Ishikawa (cell line): Measurements from ENCODE around the gene SORBS2.

Source experiments
- EGR1 ChIP-seq: IDR thresholded peaks from 2 replicates; pipeline ENCODE4 v1.6.1; 2012
- EP300 ChIP-seq: IDR thresholded peaks from 2 replicates; pipeline ENCODE4 v1.6.1; 2012; ENCODE audit warnings: borderline replicate concordance
- FOXM1 ChIP-seq: IDR thresholded peaks from 2 replicates; pipeline ENCODE4 v1.6.1; 2012; ENCODE audit warnings: low read depth, borderline replicate concordance
- NFIC ChIP-seq: IDR thresholded peaks from 2 replicates; pipeline ENCODE4 v1.6.1; 2012
- RAD21 ChIP-seq: IDR thresholded peaks from 2 replicates; pipeline ENCODE4 v1.6.1; 2012; ENCODE audit warnings: low read depth
- TAF1 ChIP-seq: IDR thresholded peaks from 2 replicates; pipeline ENCODE4 v1.6.1; 2012; ENCODE audit warnings: low read depth, mild to moderate bottlenecking
- YY1 ChIP-seq: IDR thresholded peaks from 2 replicates; pipeline ENCODE4 v1.6.1; 2012; ENCODE audit warnings: low read depth
- ZBTB7A ChIP-seq: IDR thresholded peaks from 2 replicates; pipeline ENCODE4 v1.6.1; 2012; ENCODE audit warnings: low read depth
- TF ChIP-seq, protein P1 (sequence below): IDR thresholded peaks from 2 replicates; pipeline ENCODE4 v1.6.1; 2012
- TF ChIP-seq, protein P2 (sequence below): IDR thresholded peaks from 2 replicates; pipeline ENCODE4 v1.6.1; 2012; ENCODE audit warnings: low read depth, mild to moderate bottlenecking

DNA sequence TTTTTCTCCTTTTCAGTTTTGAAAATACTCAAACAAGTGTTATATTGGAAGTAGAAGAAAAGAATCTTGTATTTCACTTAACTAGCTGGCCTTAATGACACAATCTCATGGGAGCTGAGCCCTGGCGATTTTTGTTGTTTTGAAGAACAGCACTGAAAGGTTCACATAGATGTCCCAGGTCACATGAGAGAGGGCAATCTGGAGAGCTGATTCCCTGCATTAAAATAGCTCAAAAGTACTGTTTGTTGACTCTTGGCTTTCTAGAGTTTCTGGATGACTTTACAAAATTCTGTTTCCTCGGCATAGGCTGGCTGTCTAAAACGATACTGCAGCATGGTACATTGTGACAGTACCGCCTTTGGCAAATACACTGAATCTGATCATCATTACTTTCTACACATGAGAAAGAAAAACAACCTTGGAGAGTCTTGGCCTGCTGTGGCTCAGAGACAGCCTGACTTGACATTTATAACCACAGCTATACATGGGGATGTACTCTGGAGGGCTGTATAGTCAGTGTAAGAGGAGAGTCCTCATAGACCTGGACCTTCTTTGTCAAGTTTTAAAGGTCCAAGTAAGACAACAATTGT lies 156.9 kb downstream of the SORBS2 start:
- no peak for TF ChIP-seq ZBTB7A
- no peak for TF ChIP-seq TAF1
- TF ChIP-seq RAD21, result no peak
- no peak for TF ChIP-seq EP300
- TF ChIP-seq, protein P1, sequence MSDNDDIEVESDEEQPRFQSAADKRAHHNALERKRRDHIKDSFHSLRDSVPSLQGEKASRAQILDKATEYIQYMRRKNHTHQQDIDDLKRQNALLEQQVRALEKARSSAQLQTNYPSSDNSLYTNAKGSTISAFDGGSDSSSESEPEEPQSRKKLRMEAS, result no peak
- no peak for TF ChIP-seq NFIC
- no peak for TF ChIP-seq EGR1
- no peak for TF ChIP-seq YY1
- TF ChIP-seq, protein P2, sequence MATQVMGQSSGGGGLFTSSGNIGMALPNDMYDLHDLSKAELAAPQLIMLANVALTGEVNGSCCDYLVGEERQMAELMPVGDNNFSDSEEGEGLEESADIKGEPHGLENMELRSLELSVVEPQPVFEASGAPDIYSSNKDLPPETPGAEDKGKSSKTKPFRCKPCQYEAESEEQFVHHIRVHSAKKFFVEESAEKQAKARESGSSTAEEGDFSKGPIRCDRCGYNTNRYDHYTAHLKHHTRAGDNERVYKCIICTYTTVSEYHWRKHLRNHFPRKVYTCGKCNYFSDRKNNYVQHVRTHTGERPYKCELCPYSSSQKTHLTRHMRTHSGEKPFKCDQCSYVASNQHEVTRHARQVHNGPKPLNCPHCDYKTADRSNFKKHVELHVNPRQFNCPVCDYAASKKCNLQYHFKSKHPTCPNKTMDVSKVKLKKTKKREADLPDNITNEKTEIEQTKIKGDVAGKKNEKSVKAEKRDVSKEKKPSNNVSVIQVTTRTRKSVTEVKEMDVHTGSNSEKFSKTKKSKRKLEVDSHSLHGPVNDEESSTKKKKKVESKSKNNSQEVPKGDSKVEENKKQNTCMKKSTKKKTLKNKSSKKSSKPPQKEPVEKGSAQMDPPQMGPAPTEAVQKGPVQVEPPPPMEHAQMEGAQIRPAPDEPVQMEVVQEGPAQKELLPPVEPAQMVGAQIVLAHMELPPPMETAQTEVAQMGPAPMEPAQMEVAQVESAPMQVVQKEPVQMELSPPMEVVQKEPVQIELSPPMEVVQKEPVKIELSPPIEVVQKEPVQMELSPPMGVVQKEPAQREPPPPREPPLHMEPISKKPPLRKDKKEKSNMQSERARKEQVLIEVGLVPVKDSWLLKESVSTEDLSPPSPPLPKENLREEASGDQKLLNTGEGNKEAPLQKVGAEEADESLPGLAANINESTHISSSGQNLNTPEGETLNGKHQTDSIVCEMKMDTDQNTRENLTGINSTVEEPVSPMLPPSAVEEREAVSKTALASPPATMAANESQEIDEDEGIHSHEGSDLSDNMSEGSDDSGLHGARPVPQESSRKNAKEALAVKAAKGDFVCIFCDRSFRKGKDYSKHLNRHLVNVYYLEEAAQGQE, result no peak
- no peak for TF ChIP-seq FOXM1
